ENCODE data around the gene MEX3C.

Gene MEX3C

DNA sequence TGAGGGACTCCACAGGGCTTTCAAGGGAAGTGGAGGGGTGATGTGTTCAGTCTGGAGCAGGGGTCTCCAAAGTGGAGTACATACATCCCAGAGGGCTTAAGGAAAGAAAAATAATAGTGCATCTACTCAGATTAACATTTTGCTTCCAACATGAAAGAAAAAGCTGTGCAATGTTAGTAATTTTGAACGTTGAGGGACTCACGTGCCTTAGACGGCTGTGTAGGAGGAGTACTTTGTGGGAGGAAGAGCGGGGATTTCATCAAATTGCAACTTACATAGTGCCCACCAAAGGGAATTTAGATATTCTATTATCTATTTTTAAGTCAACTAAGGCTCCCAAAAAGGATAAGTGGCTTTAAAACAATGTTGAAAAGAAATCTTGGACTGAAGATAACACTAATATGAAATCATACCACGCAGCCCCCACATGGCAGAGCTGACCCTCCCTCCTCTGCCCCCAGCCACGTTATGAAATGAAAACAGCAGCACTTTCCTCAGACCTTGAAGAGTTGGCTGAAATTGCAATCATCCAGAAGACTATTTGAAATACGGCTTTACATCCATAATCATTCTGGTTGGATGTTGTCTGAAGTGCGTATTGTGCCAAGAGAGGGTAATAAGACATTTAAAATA is 42.9 kb downstream of the MEX3C start:
- H3K79me2 ChIP-seq (ENCODE audit: insufficient read depth, low read length) = no peaks in the 10 kb centered on the region
- peaks cover 47% of the 10 kb centered on the region for H3F3A ChIP-seq (ENCODE audit: insufficient read depth)
- TF ChIP-seq CTCF (IDR thresholded peaks at IDR 0.05; ENCODE audit: insufficient read depth, low read length, poor library complexity, severe bottlenecking) = no peak
- no peak for TF ChIP-seq EZH2phosphoT487 (conservative IDR thresholded peaks at IDR 0.05; ENCODE audit: low read length)
- no peaks in the 10 kb centered on the region for H3K9me3 ChIP-seq (ENCODE audit: insufficient read depth, low read length)
- no peaks in the 10 kb centered on the region for H4K20me1 ChIP-seq (ENCODE audit: low read depth, low read length)
- peak overlapping the region; percentile 60 for H3K4me2 ChIP-seq (ENCODE audit: low read depth, low read length, poor library complexity, severe bottlenecking)
- peak overlapping the region; percentile 17 for H3K4me3 ChIP-seq (ENCODE audit: insufficient read depth, low read length, poor library complexity, severe bottlenecking)
- H3K9me2 ChIP-seq (replicated peaks; ENCODE audit: insufficient read depth, low read length) = no peaks in the 10 kb centered on the region
- no peaks in the 10 kb centered on the region for H3K36me3 ChIP-seq (ENCODE audit: low read length)
- peak overlapping the region; percentile 53 for H3K9ac ChIP-seq (ENCODE audit: low read length)
- H3K27ac ChIP-seq (ENCODE audit: low read depth, low read length) = peak overlapping the region; percentile 94
- H2AFZ ChIP-seq (ENCODE audit: low read depth, low read length, severe bottlenecking) = no peak overlapping the region
- no peaks in the 10 kb centered on the region for H3K27me3 ChIP-seq (ENCODE audit: low read length)

DNA sequence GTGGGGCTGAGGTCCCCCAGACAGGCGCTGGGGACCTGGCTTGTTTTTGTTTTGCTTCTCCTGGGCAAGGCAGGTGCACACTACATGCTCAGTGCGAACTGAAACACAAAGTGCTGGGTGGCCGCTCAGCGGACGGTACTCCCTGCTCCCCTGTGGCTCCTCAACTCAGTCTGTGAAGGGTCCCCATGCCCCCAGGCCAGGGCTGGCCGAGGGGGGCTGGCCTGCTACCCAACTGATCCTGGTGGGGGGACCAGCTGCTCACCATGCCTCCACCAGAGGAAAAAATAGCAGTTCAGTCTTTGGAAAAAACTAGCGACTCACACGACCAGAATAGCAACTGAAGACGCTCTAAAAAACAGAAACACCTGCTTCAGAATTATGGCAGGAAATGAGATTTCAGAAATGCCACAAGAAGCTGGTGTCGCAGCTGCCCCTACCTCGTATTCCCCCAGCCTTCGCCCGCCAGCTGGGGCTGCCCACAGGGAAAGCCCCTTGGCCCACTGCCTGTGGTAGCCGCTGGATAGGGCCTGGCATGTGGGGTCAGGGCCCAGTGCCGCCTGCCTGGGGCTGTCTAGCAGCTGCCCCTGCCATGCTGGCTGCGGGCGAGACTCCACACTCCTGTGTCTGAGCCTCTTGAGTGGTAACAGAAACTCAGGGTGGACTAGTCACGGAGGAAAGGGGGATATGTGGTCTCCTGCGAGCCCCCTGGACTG is 43.7 kb downstream of the MEX3C start:
- Histone ChIP-seq H3K4me2 (ENCODE audit: low read depth, low read length, poor library complexity, severe bottlenecking) (peak overlapping the region; percentile 60), H3K79me2 (ENCODE audit: insufficient read depth, low read length) (no peaks in the 10 kb centered on the region), H2AFZ (ENCODE audit: low read depth, low read length, severe bottlenecking) (peak overlapping the region; percentile 7), H3K9ac (ENCODE audit: low read length) (peak overlapping the region; percentile 53), H3K4me3 (ENCODE audit: insufficient read depth, low read length, poor library complexity, severe bottlenecking) (peak overlapping the region; percentile 35), H3K36me3 (ENCODE audit: low read length) (no peaks in the 10 kb centered on the region), H3K9me3 (ENCODE audit: insufficient read depth, low read length) (no peaks in the 10 kb centered on the region), H3K9me2 (replicated peaks; ENCODE audit: insufficient read depth, low read length) (no peaks in the 10 kb centered on the region), H4K20me1 (ENCODE audit: low read depth, low read length) (no peaks in the 10 kb centered on the region), H3K27me3 (ENCODE audit: low read length) (no peaks in the 10 kb centered on the region), H3F3A (ENCODE audit: insufficient read depth) (peaks cover 47% of the 10 kb centered on the region), H3K27ac (ENCODE audit: low read depth, low read length) (peak overlapping the region; percentile 94)
- no peak for TF ChIP-seq CTCF (IDR thresholded peaks at IDR 0.05; ENCODE audit: insufficient read depth, low read length, poor library complexity, severe bottlenecking)
- TF ChIP-seq EZH2phosphoT487 (conservative IDR thresholded peaks at IDR 0.05; ENCODE audit: low read length) = no peak

DNA sequence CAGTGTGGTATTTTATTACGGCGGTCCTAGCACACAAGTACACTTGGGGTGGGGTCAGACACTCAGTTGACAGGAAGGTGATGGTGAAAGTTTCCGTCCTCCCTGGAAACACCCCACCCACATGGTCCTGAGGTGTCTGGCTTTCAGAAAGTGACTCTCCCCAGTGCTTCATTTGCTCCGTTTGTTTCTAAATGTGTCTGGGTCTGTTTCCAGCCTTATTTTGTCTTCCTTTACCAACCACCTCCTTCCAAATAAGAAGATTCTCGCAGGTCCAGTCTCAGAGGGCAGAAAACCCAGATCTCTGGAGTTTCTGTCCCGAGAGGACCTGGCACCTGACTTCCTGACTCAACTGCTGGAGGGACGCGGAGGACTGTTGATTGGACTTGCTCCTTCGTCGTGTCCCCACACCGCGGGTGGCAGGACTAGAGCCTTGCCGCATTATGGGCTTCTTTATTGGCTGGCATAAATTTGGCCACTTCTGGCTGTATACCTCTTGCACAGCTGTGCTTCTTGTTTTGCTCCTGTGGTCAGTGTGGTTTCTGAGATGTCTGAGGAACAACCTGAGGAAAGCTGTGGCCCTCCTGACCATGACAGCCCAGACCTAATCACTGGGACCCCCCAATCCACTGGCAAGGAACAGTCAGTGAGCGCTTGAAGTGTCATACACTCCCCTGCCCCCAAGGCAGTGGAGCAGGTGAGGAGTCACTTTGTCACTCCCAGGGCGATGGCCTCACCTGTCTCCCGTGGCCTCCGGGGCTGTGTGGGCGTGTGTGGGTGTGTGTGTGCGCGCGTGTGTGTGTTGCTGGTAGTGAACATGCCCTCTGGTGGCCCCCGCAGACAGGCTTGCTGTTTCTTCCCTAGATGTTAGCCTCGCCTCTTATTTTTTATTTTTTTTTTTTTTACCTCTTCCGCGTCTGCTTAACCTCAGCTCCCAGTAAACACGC is 45.6 kb downstream of the MEX3C start:
- Histone ChIP-seq H3K9me2 (replicated peaks; ENCODE audit: insufficient read depth, low read length) (no peaks in the 10 kb centered on the region), H3K36me3 (ENCODE audit: low read length) (no peaks in the 10 kb centered on the region), H3K4me3 (ENCODE audit: insufficient read depth, low read length, poor library complexity, severe bottlenecking) (peak overlapping the region; percentile 48), H3K9me3 (ENCODE audit: insufficient read depth, low read length) (no peaks in the 10 kb centered on the region), H2AFZ (ENCODE audit: low read depth, low read length, severe bottlenecking) (peak overlapping the region; percentile 50), H4K20me1 (ENCODE audit: low read depth, low read length) (no peaks in the 10 kb centered on the region), H3K4me2 (ENCODE audit: low read depth, low read length, poor library complexity, severe bottlenecking) (peak overlapping the region; percentile 60), H3K27ac (ENCODE audit: low read depth, low read length) (peak overlapping the region; percentile 94), H3K9ac (ENCODE audit: low read length) (peak overlapping the region; percentile 53), H3F3A (ENCODE audit: insufficient read depth) (peaks cover 47% of the 10 kb centered on the region), H3K27me3 (ENCODE audit: low read length) (no peaks in the 10 kb centered on the region), H3K79me2 (ENCODE audit: insufficient read depth, low read length) (no peaks in the 10 kb centered on the region)
- TF ChIP-seq EZH2phosphoT487 (conservative IDR thresholded peaks at IDR 0.05; ENCODE audit: low read length) (no peak), CTCF (IDR thresholded peaks at IDR 0.05; ENCODE audit: insufficient read depth, low read length, poor library complexity, severe bottlenecking) (peak; percentile 62)

All from SU-DHL-6 (cell line).